MV-4-11 (cell line): Measurements from ENCODE around the gene CC2D2B.

Experiments
- DNase-seq: peaks from one replicate; lab custom pipeline; 2025; lab: John Stamatoyannopoulos, UW

CC2D2B gene

GRCh38 chr10:96075977-96076376, 168.2 kb downstream of the CC2D2B start:
- DNase-seq: no peak

- DNase-seq: no peak
Observed at GRCh38 chr10:96077156-96077555, 169.4 kb downstream of the CC2D2B start.

DNA sequence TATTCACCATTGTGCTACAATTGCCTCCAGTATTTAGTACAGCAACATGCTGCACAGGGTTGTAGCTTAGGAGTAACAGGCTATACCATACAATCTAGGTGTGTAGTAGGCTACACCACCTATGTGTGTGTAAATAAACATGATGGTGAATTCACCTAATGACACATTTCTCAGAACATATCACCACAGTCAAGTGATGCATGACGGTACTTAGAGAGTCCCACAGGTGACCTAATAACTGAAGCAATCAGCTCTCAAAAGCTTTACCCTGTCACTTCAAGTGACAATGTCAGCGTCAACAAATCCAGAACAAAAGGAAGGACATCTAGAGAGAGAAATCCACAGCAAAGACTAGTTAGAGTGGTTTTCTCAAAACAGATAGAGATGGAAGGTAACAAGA, 174.4 kb downstream of the CC2D2B start:
- DNase-seq: no peak
